ACC112 (cell line): ENCODE results near the gene ORMDL3.

Experiments used
- H2AFZ ChIP-seq: fragments of 200-600 bp; sonication (generic); one replicate; pipeline ENCODE4 v1.6.0; 2017; ENCODE audit warnings: antibody characterized with exemption, low read length; ENCODE audit not compliant: unreplicated experiment
- H3K27ac ChIP-seq: fragments of 200-600 bp; sonication (generic); 2 replicates; pipeline ENCODE4 v1.5.1; 2014; ENCODE audit warnings: low read depth, mild to moderate bottlenecking, antibody characterized with exemption, low read length, moderate library complexity
- H3K27me3 ChIP-seq: fragments of 200-600 bp; sonication (generic); 2 replicates; pipeline ENCODE4 v1.6.1; 2014; ENCODE audit warnings: mild to moderate bottlenecking, antibody characterized with exemption, low read length, moderate library complexity, mixed read lengths; ENCODE audit not compliant: insufficient read depth
- H3K36me3 ChIP-seq: fragments of 200-600 bp; sonication (generic); 2 replicates; pipeline ENCODE4 v1.6.1; 2016; ENCODE audit warnings: mild to moderate bottlenecking, antibody characterized with exemption, low read length, moderate library complexity, mixed read lengths; ENCODE audit not compliant: insufficient read depth
- H3K4me1 ChIP-seq: fragments of 200-600 bp; sonication (generic); one replicate; pipeline ENCODE4 v1.6.1; 2016; ENCODE audit warnings: low read length, mixed read lengths; ENCODE audit not compliant: insufficient read depth, unreplicated experiment, control insufficient read depth
- H3K4me3 ChIP-seq: fragments of 200-600 bp; sonication (generic); 2 replicates; pipeline ENCODE4 v1.5.1; 2014; ENCODE audit warnings: mild to moderate bottlenecking, low read depth, low read length
- H3K79me2 ChIP-seq: fragments of 200-600 bp; sonication (generic); one replicate; pipeline ENCODE4 v1.6.0; 2016; ENCODE audit warnings: low read length; ENCODE audit not compliant: control insufficient read depth, unreplicated experiment, insufficient read depth

The ORMDL3 gene

DNA sequence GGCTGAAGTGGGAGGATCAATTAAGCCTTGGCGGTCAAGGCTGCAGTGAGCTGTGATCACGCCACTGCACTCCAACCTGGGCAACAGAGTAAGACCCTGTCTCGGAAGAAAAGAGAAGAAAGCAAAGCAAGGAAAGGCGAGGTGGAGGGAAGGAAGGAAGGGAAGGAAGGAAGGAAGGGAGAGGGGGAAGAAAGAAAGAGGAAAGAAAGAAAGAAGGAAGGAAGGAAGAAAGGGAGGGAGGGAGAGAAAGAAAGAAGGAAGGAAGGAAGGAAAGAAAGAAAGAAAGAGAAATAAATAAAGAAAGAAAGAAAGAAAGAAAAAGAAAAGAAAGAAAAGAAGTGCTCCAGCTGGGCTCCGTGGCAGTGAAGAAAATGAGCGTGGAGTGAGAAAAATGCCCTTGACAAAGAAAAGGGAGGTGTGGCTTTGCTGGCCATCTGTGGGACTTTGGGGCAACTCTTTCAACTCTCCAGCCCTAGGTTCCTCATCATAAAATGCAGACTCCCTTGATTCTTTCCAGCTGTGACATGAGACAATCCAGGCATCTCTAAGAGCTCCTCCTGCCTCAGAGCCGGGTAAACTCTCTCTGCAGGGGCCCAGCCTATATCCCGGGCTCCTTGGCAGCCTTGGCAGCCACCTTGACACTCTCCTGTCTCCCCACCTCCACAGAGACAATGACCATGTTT lies 37.8 kb upstream of the ORMDL3 start:
- no peaks in the 10 kb centered on the region for H3K79me2 ChIP-seq
- H3K4me1 ChIP-seq = no peaks in the 10 kb centered on the region
- no peak overlapping the region for H2AFZ ChIP-seq
- H3K27ac ChIP-seq = no peak overlapping the region
- H3K27me3 ChIP-seq = peaks cover 10% of the 10 kb centered on the region; the same call in 1 of the 2 replicates
- no peak overlapping the region for H3K4me3 ChIP-seq
- no peaks in the 10 kb centered on the region for H3K36me3 ChIP-seq

GRCh38 chr17:39963829-39964228 lies 36.4 kb upstream of the ORMDL3 start:
- H3K27me3 ChIP-seq = peaks cover 10% of the 10 kb centered on the region; the same call in 1 of the 2 replicates
- no peaks in the 10 kb centered on the region for H3K79me2 ChIP-seq
- no peaks in the 10 kb centered on the region for H3K36me3 ChIP-seq
- no peak overlapping the region for H3K4me3 ChIP-seq
- H3K27ac ChIP-seq = no peak overlapping the region
- no peak overlapping the region for H2AFZ ChIP-seq
- H3K4me1 ChIP-seq = no peaks in the 10 kb centered on the region

GRCh38 chr17:39962642-39963220 lies 35.3 kb upstream of the ORMDL3 start, which contains the start of gene GSDMA:
Gene GSDMA (plus strand): TSS chr17:39963004. CDS start chr17:39965688, 2,684 bp downstream.
- Histone ChIP-seq H3K79me2 (no peaks in the 10 kb centered on the region), H2AFZ (no peak within 1 kb of the TSS), H3K27me3 (peaks cover 10% of the 10 kb centered on the region; the same call in 1 of the 2 replicates), H3K27ac (no peak within 1 kb of the TSS), H3K4me3 (no peak within 1 kb of the TSS), H3K36me3 (no peaks in the 10 kb centered on the region), H3K4me1 (no peaks in the 10 kb centered on the region)

- Histone ChIP-seq H3K4me3 (no peak overlapping the region), H3K36me3 (no peaks in the 10 kb centered on the region)
Measured at GRCh38 chr17:39960524-39961041, 33.2 kb upstream of the ORMDL3 start.

DNA sequence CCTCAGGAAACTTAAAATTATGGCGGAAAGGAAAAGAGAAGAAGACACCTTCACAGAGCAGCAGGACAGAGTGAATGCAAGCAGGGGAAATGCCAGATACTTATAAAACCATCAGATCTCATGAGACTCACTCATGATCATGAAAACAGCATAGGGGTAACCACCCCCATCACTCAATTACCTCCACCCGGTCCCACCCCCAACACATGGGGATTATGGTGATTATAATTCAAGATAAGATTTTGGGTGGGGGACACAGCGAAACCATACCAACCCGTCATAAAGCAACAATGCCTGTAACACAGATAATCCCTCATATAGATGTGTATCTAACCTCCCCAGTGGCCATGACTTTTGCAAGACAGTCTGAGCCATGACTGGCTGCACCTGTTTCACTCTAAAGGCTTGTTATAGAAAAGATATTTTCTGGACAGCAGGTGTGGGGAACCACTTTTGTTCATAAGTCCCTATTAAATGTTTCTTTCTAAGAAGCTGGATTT lies 28.4 kb upstream of the ORMDL3 start:
- no peaks in the 10 kb centered on the region for H3K36me3 ChIP-seq
- no peak overlapping the region for H3K27ac ChIP-seq
- no peaks in the 10 kb centered on the region for H3K79me2 ChIP-seq
- peaks cover 5% of the 10 kb centered on the region for H3K4me1 ChIP-seq
- no peaks in the 10 kb centered on the region for H3K27me3 ChIP-seq
- H2AFZ ChIP-seq = no peak overlapping the region
- no peak overlapping the region for H3K4me3 ChIP-seq

More at GRCh38 chr17:39960524-39961041, 33.2 kb upstream of the ORMDL3 start:
- Histone ChIP-seq H2AFZ (no peak overlapping the region), H3K27me3 (peaks cover 8% of the 10 kb centered on the region; the same call in 1 of the 2 replicates), H3K79me2 (no peaks in the 10 kb centered on the region), H3K4me1 (no peaks in the 10 kb centered on the region), H3K27ac (no peak overlapping the region)

DNA sequence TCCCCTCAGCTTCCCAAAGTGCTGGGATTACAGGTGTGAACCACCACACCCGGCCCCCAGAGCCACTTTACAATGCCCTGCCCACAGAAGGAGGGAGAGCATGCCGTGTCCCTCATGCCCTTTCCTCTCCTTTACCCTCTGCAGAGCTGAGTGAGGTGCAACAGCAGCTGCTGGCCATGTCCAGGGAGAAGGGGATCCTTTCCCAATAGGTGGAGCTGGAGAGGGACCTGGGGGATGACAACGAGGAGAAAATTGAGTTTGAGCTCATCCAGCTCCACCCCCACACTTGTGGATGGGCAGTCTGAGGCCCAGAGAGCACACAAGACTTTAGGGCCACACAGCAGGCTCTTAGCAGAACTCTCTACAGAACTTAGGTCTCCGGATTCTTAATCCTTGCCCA lies 27.5 kb upstream of the ORMDL3 start:
- Histone ChIP-seq H3K27ac (no peak overlapping the region), H3K36me3 (no peaks in the 10 kb centered on the region), H3K4me1 (peaks cover 5% of the 10 kb centered on the region), H3K4me3 (no peak overlapping the region), H3K79me2 (no peaks in the 10 kb centered on the region), H3K27me3 (no peaks in the 10 kb centered on the region), H2AFZ (no peak overlapping the region)

- Histone ChIP-seq H3K27ac (no peak overlapping the region), H3K36me3 (no peaks in the 10 kb centered on the region), H3K79me2 (no peaks in the 10 kb centered on the region), H3K27me3 (no peaks in the 10 kb centered on the region), H3K4me1 (peaks cover 5% of the 10 kb centered on the region), H2AFZ (peak overlapping the region; percentile 94), H3K4me3 (peak overlapping the region; percentile 61)
Measured at GRCh38 chr17:39953471-39953888, 26.1 kb upstream of the ORMDL3 start.

DNA sequence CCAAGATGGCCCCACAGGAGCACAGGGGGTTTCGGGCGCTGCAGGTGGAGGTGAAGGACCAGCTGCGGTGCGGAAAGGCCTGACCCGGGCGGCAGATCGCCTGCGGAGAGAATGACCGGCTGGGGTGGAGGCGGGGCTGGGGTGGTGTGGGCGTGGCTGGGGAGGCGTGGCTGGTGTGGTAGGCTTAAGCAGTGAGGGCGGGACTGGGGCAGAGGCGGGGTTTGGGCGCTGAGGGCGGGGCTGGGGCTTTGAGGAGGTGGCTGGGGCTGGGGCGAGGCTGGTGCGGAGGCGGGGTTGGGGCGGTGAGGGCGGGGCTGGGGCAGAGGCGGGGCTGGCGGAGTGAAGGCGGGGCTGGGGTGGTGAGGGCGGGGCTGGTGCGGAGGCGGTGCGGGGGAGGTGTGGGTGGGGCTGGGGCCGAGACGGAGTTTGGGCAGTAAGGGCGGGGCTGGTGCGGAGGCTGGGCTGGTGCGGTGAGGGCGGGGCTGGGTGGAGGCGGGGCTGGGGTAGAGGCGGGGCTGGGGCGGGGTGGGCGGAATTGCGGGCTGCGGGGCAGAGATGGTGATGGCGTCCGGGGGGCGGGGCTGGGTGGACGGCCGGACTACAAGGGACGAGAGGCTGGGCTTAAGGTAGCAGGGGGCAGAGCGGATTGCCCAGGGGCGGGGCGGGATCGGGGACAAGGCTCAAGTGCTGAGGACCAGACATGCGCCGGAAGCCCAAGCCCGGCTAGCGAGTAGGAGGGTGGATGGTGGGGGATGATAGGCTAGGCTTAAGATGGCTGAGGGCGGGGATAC lies 25.5 kb upstream of the ORMDL3 start:
- Histone ChIP-seq H3K4me1 (peaks cover 5% of the 10 kb centered on the region), H2AFZ (peak overlapping the region; percentile 94), H3K27ac (no peak overlapping the region)

GRCh38 chr17:39951924-39952679 lies 24.7 kb upstream of the ORMDL3 start:
- no peak overlapping the region for H3K27ac ChIP-seq
- H3K4me1 ChIP-seq = peaks cover 5% of the 10 kb centered on the region
- no peaks in the 10 kb centered on the region for H3K36me3 ChIP-seq
- H2AFZ ChIP-seq = no peak overlapping the region
- peak overlapping the region; percentile 73 for H3K4me3 ChIP-seq
- H3K79me2 ChIP-seq = no peaks in the 10 kb centered on the region
- no peaks in the 10 kb centered on the region for H3K27me3 ChIP-seq

More for the DNA sequence above, 25.5 kb upstream of the ORMDL3 start:
- Histone ChIP-seq H3K36me3 (no peaks in the 10 kb centered on the region), H3K4me3 (peak overlapping the region; percentile 73), H3K27me3 (no peaks in the 10 kb centered on the region), H3K79me2 (no peaks in the 10 kb centered on the region)

GRCh38 chr17:39950871-39951348 lies 23.5 kb upstream of the ORMDL3 start:
- no peak overlapping the region for H3K27ac ChIP-seq
- no peaks in the 10 kb centered on the region for H3K36me3 ChIP-seq
- no peak overlapping the region for H2AFZ ChIP-seq
- H3K27me3 ChIP-seq = no peaks in the 10 kb centered on the region
- no peaks in the 10 kb centered on the region for H3K79me2 ChIP-seq
- H3K4me3 ChIP-seq = no peak overlapping the region
- peaks cover 5% of the 10 kb centered on the region for H3K4me1 ChIP-seq
